OCI-M2 (cell line): Measurements from ENCODE around the gene RFTN1.

Experiments used
- DNase-seq: peaks from one replicate; lab custom pipeline; 2025; ENCODE audit not compliant: unreplicated experiment; lab: John Stamatoyannopoulos, UW

Gene RFTN1

GRCh38 chr3:16487511-16488175, 25.9 kb downstream of the RFTN1 start:
- DNase-seq, result no peak

GRCh38 chr3:16486951-16487480, 26.5 kb downstream of the RFTN1 start:
- no peak for DNase-seq

GRCh38 chr3:16486201-16486600, 27.3 kb downstream of the RFTN1 start:
- no peak for DNase-seq

- DNase-seq, result no peak
Observed at GRCh38 chr3:16485395-16485992, 28.0 kb downstream of the RFTN1 start.

GRCh38 chr3:16484984-16485383, 28.5 kb downstream of the RFTN1 start:
- DNase-seq, result no peak

- DNase-seq, result no peak
Observed at GRCh38 chr3:16484216-16484615, 29.3 kb downstream of the RFTN1 start.

GRCh38 chr3:16482770-16483531, 30.5 kb downstream of the RFTN1 start:
- DNase-seq, result no peak

- no peak for DNase-seq
Observed at GRCh38 chr3:16482194-16482769, 31.2 kb downstream of the RFTN1 start.

- no peak for DNase-seq
Observed at GRCh38 chr3:16481546-16481897, 32.0 kb downstream of the RFTN1 start.

GRCh38 chr3:16480861-16481545, 32.5 kb downstream of the RFTN1 start:
- no peak for DNase-seq

- no peak for DNase-seq
Observed at GRCh38 chr3:16478516-16478915, 35.0 kb downstream of the RFTN1 start.

- DNase-seq, result no peak
Observed at GRCh38 chr3:16477521-16477920, 36.0 kb downstream of the RFTN1 start.

GRCh38 chr3:16477056-16477455, 36.4 kb downstream of the RFTN1 start:
- DNase-seq, result no peak

GRCh38 chr3:16476636-16477035, 36.9 kb downstream of the RFTN1 start:
- no peak for DNase-seq

GRCh38 chr3:16475766-16476165, 37.7 kb downstream of the RFTN1 start:
- no peak for DNase-seq

- no peak for DNase-seq
Observed at GRCh38 chr3:16474920-16475319, 38.6 kb downstream of the RFTN1 start.

- DNase-seq, result no peak
Observed at GRCh38 chr3:16474216-16474615, 39.3 kb downstream of the RFTN1 start.

- no peak for DNase-seq
Observed at GRCh38 chr3:16472593-16472992, 40.9 kb downstream of the RFTN1 start.

GRCh38 chr3:16471897-16472296, 41.6 kb downstream of the RFTN1 start:
- DNase-seq, result no peak

- no peak for DNase-seq
Observed at GRCh38 chr3:16470590-16470989, 42.9 kb downstream of the RFTN1 start.
